CD4-positive, alpha-beta T cell treated with Interferon alpha-2 for 1 hour (primary cell): ENCODE results near the gene COA1.
"Not testable (repeated sequence)": the region's sequence is repeated elsewhere in the genome, so short reads cannot be mapped to it uniquely, and the experiment has no call there.

ENCODE experiments used
- DNase-seq, 2 donors: peaks; one replicate each; pipeline ENCODE4 v3.0.0-alpha.2; 2020 to 2022

The COA1 gene

DNA sequence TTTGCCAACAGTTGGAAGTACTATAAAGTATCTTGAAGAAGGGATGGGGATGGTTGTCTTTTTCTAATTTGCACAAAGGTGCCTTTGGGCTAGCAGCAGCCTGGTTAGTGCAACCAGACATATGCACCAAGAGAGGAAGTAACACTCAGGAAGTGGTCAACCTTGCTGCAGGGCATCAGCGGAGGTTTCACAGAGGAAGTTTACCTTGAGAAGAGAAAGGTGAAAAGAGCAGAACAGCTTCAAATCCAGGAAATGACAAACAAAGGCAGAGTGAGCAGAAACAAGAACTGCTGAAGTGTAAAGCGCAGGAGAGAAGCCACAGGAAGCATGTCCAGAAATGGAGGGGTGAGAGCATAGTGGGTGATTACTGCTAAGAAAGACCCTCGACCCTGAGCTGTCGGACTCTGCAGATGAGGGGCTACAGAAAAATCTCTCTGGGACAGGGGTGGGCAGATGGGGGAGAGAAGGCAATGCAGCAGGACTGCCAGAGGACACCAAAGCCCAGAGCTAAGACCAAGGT is 79.5 kb downstream of the COA1 start:
- peak; percentile 84 to 89 for DNase-seq

DNA sequence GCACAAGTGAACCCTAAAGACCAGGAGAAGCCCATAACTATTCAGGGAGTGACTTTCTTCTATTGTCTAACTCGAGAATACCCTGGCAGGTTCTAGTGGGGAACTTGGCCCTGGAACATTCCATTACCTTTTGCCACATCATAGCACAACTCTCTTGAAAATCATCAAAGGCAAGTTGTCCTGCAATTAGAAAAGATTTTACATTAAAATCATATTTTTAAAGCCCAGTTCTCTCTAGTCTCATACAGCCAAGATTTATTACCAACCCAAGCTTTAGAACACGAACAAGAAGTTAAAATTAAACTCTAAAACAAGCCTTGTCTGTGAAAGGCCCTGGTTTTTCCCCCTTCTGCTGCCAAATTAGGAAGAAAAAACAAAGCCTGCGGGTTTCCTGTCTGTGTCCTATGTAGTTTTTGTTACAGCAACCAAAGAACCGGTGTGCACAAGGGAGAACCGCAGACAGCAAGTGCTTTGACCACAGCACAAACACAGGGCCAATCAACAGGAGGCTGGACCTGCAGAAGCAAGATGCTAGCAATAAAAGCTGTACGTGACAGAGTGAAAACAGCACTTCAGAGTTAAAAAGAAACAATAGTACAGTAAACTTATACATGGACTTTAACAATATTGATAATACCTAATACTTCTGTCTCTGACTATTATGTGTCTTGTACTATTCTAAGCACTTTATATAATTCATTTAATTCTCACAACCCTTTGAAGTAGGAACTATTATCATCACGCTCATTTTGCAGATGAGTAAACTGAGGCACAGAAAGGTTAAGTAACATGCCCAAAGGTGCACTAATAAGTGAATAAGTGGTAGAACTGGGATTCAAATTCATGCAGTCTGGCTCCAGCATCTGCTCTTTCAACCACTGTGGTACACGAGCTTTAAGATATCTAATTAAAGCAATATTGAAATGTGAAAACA is 80.6 kb downstream of the COA1 start:
- DNase-seq: peak; percentile 86 to 89

DNA sequence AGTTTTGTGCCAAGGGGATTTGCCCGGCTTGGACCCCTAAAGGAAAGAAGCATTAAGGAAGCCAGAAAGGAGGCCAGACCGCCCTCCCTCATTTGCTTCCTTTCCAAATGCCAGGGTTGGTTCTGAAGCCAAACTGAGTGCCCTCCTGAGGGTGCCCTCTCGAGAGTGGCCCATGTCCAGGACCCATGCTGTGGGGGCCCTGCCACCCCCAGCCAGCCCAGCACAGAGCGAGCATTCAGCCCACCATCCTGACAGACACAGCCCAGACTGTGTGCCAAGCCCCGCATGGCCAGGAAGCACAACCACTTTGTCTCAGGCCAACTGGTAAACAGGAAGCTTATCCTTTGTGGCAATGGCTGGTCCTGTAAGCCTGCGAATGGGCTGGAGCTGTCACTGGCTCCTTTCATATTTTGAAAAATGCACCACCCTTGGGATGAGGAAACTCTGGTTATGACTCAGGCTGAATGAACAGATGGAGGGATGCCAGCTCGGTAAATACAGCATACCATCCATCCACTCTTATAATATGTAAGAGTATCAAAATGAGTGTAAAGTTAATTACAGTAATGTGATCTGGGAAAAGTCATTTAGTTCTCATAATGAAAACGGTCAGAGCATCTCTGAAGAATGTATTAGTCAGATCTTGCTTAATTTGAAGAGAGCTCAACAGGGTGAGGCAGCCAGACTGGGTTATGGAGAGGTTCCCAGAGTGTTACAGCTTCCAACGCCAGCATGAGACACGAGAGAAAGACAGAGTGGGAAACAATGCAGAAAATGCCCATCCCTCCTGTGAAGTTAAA is 81.5 kb downstream of the COA1 start:
- peak in 1 of 2 donors; percentile 38 for DNase-seq

DNA sequence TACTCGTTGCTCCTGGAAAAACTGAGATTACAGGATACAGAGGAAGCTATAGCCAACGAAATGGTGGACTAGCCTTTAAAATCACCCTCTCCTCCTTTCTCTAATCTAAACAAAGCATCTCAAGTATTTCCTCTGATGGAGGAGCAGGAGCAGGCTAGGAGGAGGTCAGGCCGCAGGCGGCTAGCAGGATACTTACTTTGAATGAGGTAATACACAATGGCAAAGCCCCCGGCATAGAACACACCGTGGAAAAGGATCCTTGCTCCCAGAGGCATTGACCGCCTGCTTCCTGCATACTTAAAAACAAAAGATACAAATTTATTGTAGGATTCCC is 82.0 kb downstream of the COA1 start:
- DNase-seq: no peak

DNA sequence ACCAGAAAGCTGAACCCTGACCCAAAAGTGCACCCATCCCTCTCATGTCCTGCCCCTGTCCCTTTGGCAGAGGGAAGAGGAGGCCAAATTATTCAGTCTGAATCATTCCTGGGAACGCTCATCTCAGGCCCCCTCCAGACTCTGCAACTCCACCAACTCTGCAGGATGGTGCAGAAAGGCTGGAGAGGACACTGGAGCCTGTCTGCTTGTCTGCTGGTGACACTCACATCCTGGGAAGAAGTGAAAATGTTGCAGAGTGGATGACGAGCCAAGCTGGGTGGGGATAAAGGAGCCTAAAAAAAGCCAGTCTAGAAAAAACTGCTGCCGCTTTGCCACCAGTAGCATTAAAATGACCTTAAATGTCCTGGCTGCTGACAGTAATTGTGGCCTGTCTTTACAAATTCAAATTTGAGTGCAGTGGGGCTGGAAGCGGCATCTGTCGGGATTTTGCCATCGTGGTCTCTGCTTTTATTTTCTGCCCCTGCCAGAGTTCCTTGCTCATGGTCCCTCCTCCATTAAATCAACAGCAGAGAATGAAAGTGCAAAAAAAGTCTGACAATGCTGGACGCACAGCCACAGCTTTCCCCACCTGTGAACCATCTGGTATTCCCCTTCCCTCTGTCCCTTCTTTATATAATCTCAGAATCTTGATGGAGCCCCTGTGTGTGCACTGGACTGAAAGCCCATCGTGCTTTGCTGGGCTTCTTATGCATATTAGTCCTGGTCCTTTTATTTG is 82.6 kb downstream of the COA1 start:
- no peak for DNase-seq

- no peak for DNase-seq
Measured at GRCh38 chr7:43645699-43646226, 83.6 kb downstream of the COA1 start.

- no peak for DNase-seq
Measured at GRCh38 chr7:43643846-43644245, 85.5 kb downstream of the COA1 start.

- DNase-seq: no peak
Measured at GRCh38 chr7:43642897-43643630, 86.3 kb downstream of the COA1 start.

DNA sequence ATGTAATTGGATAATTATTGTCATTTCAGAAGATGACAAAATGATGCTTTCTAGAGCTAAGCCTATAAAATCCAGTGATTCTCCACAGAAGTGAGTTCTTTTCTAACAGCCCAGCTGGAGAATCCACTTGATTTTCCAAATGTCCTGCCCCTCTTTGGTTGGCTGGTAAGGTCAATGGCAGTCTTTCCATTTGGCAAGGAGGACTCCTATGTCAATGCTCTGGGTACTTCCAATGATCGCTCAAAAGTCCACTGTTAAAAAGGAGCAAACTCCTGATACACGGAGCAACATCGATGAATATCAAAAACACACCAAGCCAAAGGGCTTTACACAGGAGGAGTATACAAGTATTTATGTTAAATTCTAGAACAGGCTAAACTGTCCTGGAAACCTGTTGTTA is 88.6 kb downstream of the COA1 start:
- DNase-seq: no peak

DNA sequence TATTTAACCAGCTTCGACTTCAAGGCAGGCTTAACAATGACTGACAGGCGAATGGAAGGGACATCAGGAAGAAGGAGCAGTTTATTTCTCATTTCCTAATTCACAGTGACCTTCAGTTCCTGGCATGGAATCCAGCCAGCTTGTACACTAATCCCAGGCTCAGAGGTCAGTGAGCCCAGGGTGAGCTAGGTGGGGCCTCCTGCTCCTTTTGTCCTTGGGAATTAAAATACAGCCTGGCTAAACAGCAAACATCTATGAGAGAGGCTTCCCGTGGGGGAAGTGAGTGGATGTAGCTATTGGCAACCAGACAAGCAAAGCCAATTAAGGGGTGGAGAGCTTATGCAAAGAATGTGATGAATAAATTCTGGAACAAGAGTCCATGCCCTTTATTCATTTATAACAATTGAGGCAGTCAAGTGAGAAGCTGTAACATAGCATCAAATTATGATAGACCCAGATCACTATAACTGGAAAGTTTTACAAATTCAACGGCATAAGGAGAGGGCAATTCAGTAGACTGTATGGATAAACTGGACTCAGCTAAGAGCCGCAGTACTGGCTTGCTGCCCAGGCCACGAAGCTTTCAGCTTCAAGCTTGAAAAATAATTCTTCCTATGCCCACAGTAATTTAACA is 89.3 kb downstream of the COA1 start:
- DNase-seq: no peak

GRCh38 chr7:43637114-43637806 is 92.1 kb downstream of the COA1 start:
- peak in 1 of 2 donors; percentile 44 for DNase-seq

GRCh38 chr7:43636093-43636492 is 93.2 kb downstream of the COA1 start:
- DNase-seq: no peak

- no peak for DNase-seq
Measured at GRCh38 chr7:43634384-43634783, 94.9 kb downstream of the COA1 start.

GRCh38 chr7:43632746-43633145 is 96.6 kb downstream of the COA1 start:
- no peak for DNase-seq

DNA sequence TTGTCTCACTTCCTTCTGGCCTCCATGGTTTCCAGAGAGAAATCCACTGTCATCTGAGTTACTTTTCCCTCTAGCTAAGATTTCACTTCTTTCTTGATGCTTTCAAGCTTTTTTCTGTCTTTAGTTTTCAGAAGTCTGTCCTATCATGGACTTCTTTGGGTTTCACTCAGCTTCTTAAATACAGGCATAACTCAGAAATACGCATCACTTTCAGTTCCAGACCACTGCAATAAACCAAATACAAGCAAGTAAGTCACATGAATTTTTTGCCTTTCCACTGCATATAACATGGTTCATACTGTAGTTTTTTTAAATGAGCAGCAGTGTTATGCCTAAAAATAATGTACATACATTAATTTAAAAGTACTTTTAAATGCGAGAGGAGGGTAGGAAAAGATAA is 97.8 kb downstream of the COA1 start:
- DNase-seq: no peak

DNA sequence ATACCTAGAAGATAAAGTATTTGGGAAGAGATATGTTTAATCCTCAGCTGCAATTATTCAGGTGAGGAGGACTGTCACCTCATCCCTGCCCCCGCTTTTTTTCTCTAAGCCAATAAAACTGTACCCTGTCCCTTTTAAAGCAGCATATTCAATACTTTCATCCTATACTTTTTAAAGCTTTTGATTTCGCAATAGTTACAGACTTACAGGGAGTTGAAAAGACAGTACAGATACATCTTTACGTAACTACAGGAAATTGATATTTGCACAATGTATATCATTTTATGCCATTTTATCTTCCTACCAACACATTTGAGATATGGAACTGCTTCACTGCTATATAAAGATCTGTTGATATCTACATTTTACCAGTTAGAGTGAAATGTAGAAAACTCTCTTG is 98.8 kb downstream of the COA1 start:
- DNase-seq: no peak

DNA sequence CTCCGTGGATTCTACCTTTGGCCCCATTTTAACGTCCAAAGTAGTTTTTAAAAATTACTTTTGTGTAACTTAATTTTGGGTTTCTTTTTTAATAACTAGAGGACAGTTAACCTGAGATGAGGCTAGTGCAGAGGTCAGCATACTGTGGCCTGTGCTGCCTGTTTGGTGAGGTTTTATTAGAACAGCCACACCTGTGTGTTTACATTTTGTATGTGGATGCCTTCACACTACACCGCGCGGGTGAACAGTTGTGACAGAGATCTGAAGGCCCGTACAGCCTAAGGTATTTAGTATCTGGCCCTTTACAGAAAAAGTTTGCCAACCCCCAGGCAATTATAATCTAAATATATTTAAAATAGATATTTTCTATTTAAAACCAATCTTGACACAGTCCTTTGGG is 99.5 kb downstream of the COA1 start:
- no peak for DNase-seq

- no peak for DNase-seq
Measured at GRCh38 chr7:43628431-43628830, 100.9 kb downstream of the COA1 start.

GRCh38 chr7:43627798-43628197 is 101.5 kb downstream of the COA1 start:
- DNase-seq: not testable (repeated sequence)

- DNase-seq: no peak
Measured at GRCh38 chr7:43626695-43627094, 102.6 kb downstream of the COA1 start.

DNA sequence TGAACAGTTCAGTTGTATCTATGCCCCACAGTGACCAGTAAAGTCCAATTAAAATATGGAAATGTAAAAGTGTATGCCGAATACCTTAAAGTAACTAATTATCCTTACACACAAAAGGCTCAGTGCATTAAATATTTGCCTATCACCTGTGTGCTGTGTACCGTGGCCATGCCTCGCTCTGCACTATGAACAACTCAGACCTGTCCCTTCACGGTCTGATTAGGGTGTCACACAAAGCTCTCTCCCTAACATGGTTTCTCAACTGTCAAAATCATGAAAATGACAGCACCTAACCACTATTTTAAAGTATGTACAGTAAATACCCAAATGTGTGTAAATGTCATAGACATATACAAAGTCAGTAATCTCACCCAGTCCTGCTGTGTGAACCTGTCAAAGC is 103.3 kb downstream of the COA1 start:
- no peak for DNase-seq
